K562 (cell line): ENCODE data around the gene ADAM10. TPM values are rescaled to one million over a fixed set of nuclear protein-coding genes. Genes with fewer than 3 reads are reported as not detected.

Experiments
- ATAC-seq: fragments of 200-7000 bp; cut with Tn5 transposase; 3 replicates; pipeline ENCODE4 v1.9.1; 2020; ENCODE audit warnings: moderate library complexity
- BruUV-seq: library from RNA; stranded (reverse); fragments of 400-500 nt; replicated peaks from 2 replicates; lab custom pipeline; 2021; lab: Mats Ljungman, UMichigan
- CTCF ChIA-PET: fragments of 300-600 bp; formaldehyde crosslinking; extraction: SDS; loops from one replicate; lab custom pipeline; 2021; ENCODE audit warnings: low intra/inter-chr PET ratio; lab: Yijun Ruan, JAX
- POLR2A ChIA-PET: fragments of 300-600, 350-650 bp; sonication (Branson Sonifier 250); formaldehyde crosslinking; extraction: SDS; loops from one replicate; lab custom pipeline; 2021; ENCODE audit warnings: antibody characterized with exemption, inconsistent platforms; lab: Yijun Ruan, JAX
- DNase-seq, 4 experiments: peaks; one replicate each; pipeline versions ENCODE4 v3.0.0 to v3.0.0-alpha.2; 2011 to 2018; ENCODE audit warnings: low spot score in 3 of 4, mixed read lengths in 3 of 4; ENCODE audit errors: extremely low read depth in 1 of 4
- FAIRE-seq: peaks from 2 replicates; lab custom pipeline; 2011; peaks lifted over from hg19 to GRCh38; lab: Jason Lieb, UNC
- H2AFZ ChIP-seq: 2 replicates; pipeline ENCODE4 v1.6.0; 2011; ENCODE audit warnings: low read depth, low read length, control low read depth, inconsistent platforms
- H3K27ac ChIP-seq: fragments of 200-600 bp; 3 replicates; pipeline ENCODE4 v1.8.0; 2011; ENCODE audit warnings: low read depth, mild to moderate bottlenecking, control low read depth, inconsistent platforms, low read length, moderate library complexity, mixed read lengths; ENCODE audit errors: extremely low read depth
- H3K27me3 ChIP-seq, 2 experiments: fragments of 300-600 bp in 1 of 2; 2 replicates in 1 of 2; 3 replicates in 1 of 2; pipeline versions ENCODE4 v1.6.0 to v1.8.0; 2011; ENCODE audit warnings: inconsistent platforms in 2 of 2, low read length in 2 of 2, mild to moderate bottlenecking in 1 of 2, mixed read lengths in 1 of 2, moderate library complexity in 1 of 2; ENCODE audit not compliant: control insufficient read depth in 2 of 2, insufficient read depth in 2 of 2
- H3K36me3 ChIP-seq: fragments of 300-600 bp; 3 replicates; pipeline ENCODE4 v1.8.0; 2011; ENCODE audit warnings: mild to moderate bottlenecking, low read length, inconsistent platforms; ENCODE audit not compliant: control insufficient read depth, insufficient read depth
- H3K4me1 ChIP-seq, 2 experiments: fragments of 200-600 bp in 1 of 2; replicated peaks in 1 of 2; 2 replicates in 1 of 2; 3 replicates in 1 of 2; pipeline versions ENCODE4 v1.5.1 to v1.8.0; 2011; ENCODE audit warnings: inconsistent platforms in 2 of 2, low read length in 2 of 2, mild to moderate bottlenecking in 1 of 2, mixed read lengths in 1 of 2, moderate library complexity in 1 of 2; ENCODE audit not compliant: control insufficient read depth in 2 of 2, insufficient read depth in 2 of 2
- H3K4me2 ChIP-seq: 2 replicates; pipeline ENCODE4 v1.6.1; 2011; ENCODE audit warnings: low read length, control low read depth, inconsistent platforms, mixed read lengths; ENCODE audit not compliant: insufficient read depth
- H3K4me3 ChIP-seq: fragments of 200-600 bp; sonication (generic), shearing (Covaris generic); 2 replicates; pipeline ENCODE4 v1.5.1; 2016; ENCODE audit warnings: control low read depth, inconsistent platforms
- H3K79me2 ChIP-seq: fragments of 200-600 bp; 3 replicates; pipeline ENCODE4 v1.8.0; 2011; ENCODE audit warnings: low read length, inconsistent platforms; ENCODE audit not compliant: control insufficient read depth, insufficient read depth
- H3K9ac ChIP-seq, 2 experiments: 2 replicates each; pipeline versions ENCODE4 v1.6.0 to v1.6.1; 2011; ENCODE audit warnings: low read depth in 2 of 2, low read length in 2 of 2, control low read depth in 1 of 2, inconsistent platforms in 1 of 2, mild to moderate bottlenecking in 1 of 2, mixed read lengths in 1 of 2; ENCODE audit not compliant: insufficient read depth in 1 of 2
- H3K9me1 ChIP-seq: one replicate; pipeline ENCODE4 v1.6.0; 2011; ENCODE audit warnings: inconsistent platforms, mild to moderate bottlenecking, low read length, moderate library complexity; ENCODE audit not compliant: control insufficient read depth, insufficient read depth
- H3K9me3 ChIP-seq: replicated peaks from 2 replicates; pipeline ENCODE4 v1.5.1; 2011; ENCODE audit warnings: low read depth, low read length, inconsistent platforms; ENCODE audit not compliant: control insufficient read depth, insufficient read depth
- H4K20me1 ChIP-seq: replicated peaks from 2 replicates; pipeline ENCODE4 v1.6.1; 2011; ENCODE audit warnings: low read length, inconsistent platforms, mixed read lengths; ENCODE audit not compliant: control insufficient read depth, insufficient read depth
- FOSL1 ChIP-seq: fragments of 200-800 bp; sonication (Bioruptor generic); conservative IDR thresholded peaks from 2 replicates; pipeline ENCODE4 v1.6.1; 2016; ENCODE audit warnings: missing genetic modification characterization, missing compliant biosample characterization
- NFIC ChIP-seq: fragments of 450-650 bp; IDR thresholded peaks from 2 replicates; pipeline ENCODE4 v1.6.1; 2017; ENCODE audit warnings: mild to moderate bottlenecking, inconsistent platforms
- NFIX ChIP-seq: fragments of 250-450 bp; sonication (Bioruptor Pico); IDR thresholded peaks from 2 replicates; pipeline ENCODE4 v1.4.0; 2020; ENCODE audit warnings: low read depth, mild to moderate bottlenecking, moderate library complexity
- POU5F1 ChIP-seq: fragments of 150-350 bp; IDR thresholded peaks from 2 replicates; pipeline ENCODE4 v1.6.1; 2014; ENCODE audit warnings: borderline replicate concordance, low read length, low read depth, mild to moderate bottlenecking; ENCODE audit not compliant: partially characterized antibody
- RAD21 ChIP-seq, 2 experiments: fragments of 250-450 bp in 1 of 2; fragments of 450-650 bp in 1 of 2; sonication (Bioruptor Pico) in 1 of 2; formaldehyde crosslinking in 1 of 2; IDR thresholded peaks in 1 of 2; conservative IDR thresholded peaks in 1 of 2; 2 replicates each; pipeline versions ENCODE4 v1.4.0 to v1.8.0; 2020 to 2022; ENCODE audit warnings: mild to moderate bottlenecking in 2 of 2, moderate library complexity in 1 of 2
- SMAD1 ChIP-seq: fragments of 150-350 bp; IDR thresholded peaks from 2 replicates; pipeline ENCODE4 v1.6.1; 2014; ENCODE audit warnings: low read length, low read depth; ENCODE audit not compliant: partially characterized antibody
- WGBS: fragments of 100-300 bp; shearing (Covaris generic); methylation state at CpG from one replicate; pipeline ENCODE4 v1.1.6; 2016; ENCODE audit warnings: low coverage, mixed read lengths; ENCODE audit not compliant: insufficient coverage; ENCODE audit errors: missing lambda C conversion rate; 5-methylcytosine and 5-hydroxymethylcytosine counted together
- in situ Hi-C: fragments of 300-500 bp; cut with MboI; formaldehyde crosslinking; loops from 4 replicates; pipeline ENCODE4 v1.15.0; 2018; ENCODE audit warnings: inconsistent platforms, mixed read lengths
- intact Hi-C: fragments of 100-400 bp; cut with micrococcal nuclease; formaldehyde crosslinking; loops from 2 replicates; pipeline ENCODE4 v1.14.2; 2022
- polyA plus RNA-seq, 8 experiments: library from polyadenylated mRNA; depleted of rRNA in 4 of 8; stranded (reverse) in 5 of 8; unstranded in 3 of 8; fragments of >200 nt; fragmentation: Nextera tagmentation in 2 of 8; fragmentation: Illumina TruSeq in 1 of 8; extraction: Ambion mirVana in 2 of 8; extraction: Trizol in 1 of 8; gene quantifications; 2 replicates each; pipeline versions ENCODE4 v1.2.1 to v1.2.3, GENCODE V29; 2011 to 2014; ENCODE audit warnings: inconsistent platforms in 1 of 8, missing spikeins in 1 of 8
- total RNA-seq, 7 experiments: library from RNA; depleted of rRNA in 6 of 7; stranded (reverse); fragments of >200 nt in 6 of 7; fragmentation: Illumina TruSeq in 2 of 7; extraction: Trizol in 2 of 7; gene quantifications; 2 replicates each; pipeline versions ENCODE4 v1.2.1 to v1.2.3, GENCODE V29; 2011 to 2021; ENCODE audit warnings: low replicate concordance in 1 of 7

ADAM10 gene
- total and polyA plus RNA-seq, 9 of the 15 experiments (the other 6 are each of a cell fraction or from before 2014, with no cell fraction given) = 11.9 to 152 (median 57.3) TPM

DNA sequence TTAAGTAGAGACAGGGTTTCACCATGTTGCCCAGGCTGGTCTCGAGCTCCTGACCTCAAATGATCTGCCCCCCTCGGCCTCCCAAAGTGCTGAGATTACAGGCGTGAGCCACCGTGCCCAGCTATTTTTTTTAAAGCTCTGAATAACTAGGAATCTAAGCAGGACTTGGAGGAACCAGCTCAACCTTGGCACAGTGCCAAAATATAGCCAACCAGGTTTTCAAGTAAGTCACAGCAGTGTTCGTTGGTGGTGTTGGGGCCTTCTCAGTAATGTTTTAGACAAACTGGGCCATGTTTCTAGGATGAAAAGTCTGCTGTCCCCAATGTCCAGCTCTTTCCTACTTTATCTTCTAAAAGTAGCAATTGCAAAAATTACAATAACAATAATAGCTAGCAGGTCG lies 6.4 kb upstream of the ADAM10 start:
- Histone ChIP-seq H3K27ac (no peak overlapping the region), H3K9me3 (no peaks in the 10 kb centered on the region), H3K4me2 (no peak overlapping the region), H2AFZ (no peak overlapping the region), H3K4me3 (no peak overlapping the region), H3K4me1 (peaks cover 0 to 9% of the 10 kb centered on the region in 2 experiments; a peak in 2 of 5 replicates), H3K27me3 (no peaks in the 10 kb centered on the region), H3K36me3 (no peaks in the 10 kb centered on the region), H3K9ac (no peak overlapping the region), H4K20me1 (no peaks in the 10 kb centered on the region), H3K79me2 (no peaks in the 10 kb centered on the region), H3K9me1 (no peaks in the 10 kb centered on the region)
- intact Hi-C loops = loop anchor here (5.0 to 10.0 kb wide), 2 partner anchors 321 to 529 kb away; partner anchors contain the start of gene LIPC
- TF ChIP-seq FOSL1 (tag) (no peak), POU5F1 (no peak), SMAD1 (peak; percentile 96), NFIX (CRISPR knock-in tag) (peak; percentile 99), NFIC (peak; percentile 100), RAD21 (CRISPR knock-in tag; conservative IDR thresholded peaks at IDR 0.05 in 1 of 2, IDR thresholded peaks at IDR 0.05 in 1 of 2) (peak in 1 of 2 experiments; percentile 51; a peak in 2 of 4 replicates)
- POLR2A ChIA-PET = interaction anchor here (3.1 kb wide), 1 partner anchor 15 kb away, joined by 16 read pairs; the partner anchor contains the start of gene MINDY2
- CTCF ChIA-PET = no interaction called here
- no TSS peak for BruUV-seq
- DNase-seq = peak in 2 of 4 experiments; percentile 22 to 45
- in situ Hi-C loops = loop anchor here (5.0 kb wide), 1 partner anchor 524 kb away; no protein-coding TSS in a partner anchor
- no peak for FAIRE-seq
- WGBS = 41% methylated on average over 6 of the region's 6 CpGs
- ATAC-seq = no peak
